Peyer's patch (tissue), 4 donors: ENCODE measurements around the gene KHDC4. TPM values are rescaled to one million over a fixed set of nuclear protein-coding genes. Genes with fewer than 3 reads are reported as not detected.

ENCODE experiments used
- DNase-seq, 3 donors: peaks; one replicate each; pipeline ENCODE4 v3.0.0-alpha.2; 2017 to 2019
- H3K27ac ChIP-seq, 4 donors: fragments of 200-600 bp; sonication (generic); one replicate each; pipeline ENCODE4 v1.5.1; 2016 to 2019
- H3K27me3 ChIP-seq, 2 donors: fragments of 200-600 bp; sonication (generic); one replicate each; pipeline ENCODE4 v1.5.1; 2019
- H3K36me3 ChIP-seq, 3 donors: fragments of 200-600 bp; sonication (generic); one replicate each; pipeline ENCODE4 v1.5.1; 2016 to 2019
- H3K4me1 ChIP-seq, 4 donors: fragments of 200-600 bp; sonication (generic); one replicate each; pipeline ENCODE4 v1.5.1; 2016 to 2019
- H3K4me3 ChIP-seq, 4 donors: fragments of 200-600 bp; sonication (generic); 1 replicate in 3 of 4; 2 replicates in 1 of 4; pipeline ENCODE4 v1.5.1; 2016 to 2019; ENCODE audit warnings: mild to moderate bottlenecking in 1 of 4
- H3K9me3 ChIP-seq, 4 donors: fragments of 200-600 bp; sonication (generic); one replicate each; pipeline ENCODE4 v1.5.1; 2016 to 2019; ENCODE audit warnings: mild to moderate bottlenecking in 1 of 4
- POLR2A ChIP-seq, 2 donors: fragments of 450-650 bp; IDR thresholded peaks; one replicate each; pipeline ENCODE4 v1.5.1; 2017; ENCODE audit warnings: antibody characterized with exemption in 2 of 2, mild to moderate bottlenecking in 2 of 2, moderate library complexity in 2 of 2
- total RNA-seq, 4 donors: library from RNA; depleted of rRNA; stranded (reverse); fragments of >200 nt; gene quantifications; one replicate each; pipeline ENCODE4 v1.1.0, GENCODE V29; 2016
- TF ChIP-seq, protein P1 (sequence below), 6 experiments: fragments of 450-650 bp in 4 of 6; fragments of 200-600 bp in 2 of 6; sonication (generic) in 1 of 6; IDR thresholded peaks; one replicate each; pipeline ENCODE4 v1.5.1; 2017 to 2019; ENCODE audit warnings: antibody characterized with exemption in 6 of 6, mild to moderate bottlenecking in 3 of 6, moderate library complexity in 1 of 6

The KHDC4 gene
- total RNA-seq, 4 donors from 2014 or later, result 71.5 to 146 (median 96.4) TPM

DNA sequence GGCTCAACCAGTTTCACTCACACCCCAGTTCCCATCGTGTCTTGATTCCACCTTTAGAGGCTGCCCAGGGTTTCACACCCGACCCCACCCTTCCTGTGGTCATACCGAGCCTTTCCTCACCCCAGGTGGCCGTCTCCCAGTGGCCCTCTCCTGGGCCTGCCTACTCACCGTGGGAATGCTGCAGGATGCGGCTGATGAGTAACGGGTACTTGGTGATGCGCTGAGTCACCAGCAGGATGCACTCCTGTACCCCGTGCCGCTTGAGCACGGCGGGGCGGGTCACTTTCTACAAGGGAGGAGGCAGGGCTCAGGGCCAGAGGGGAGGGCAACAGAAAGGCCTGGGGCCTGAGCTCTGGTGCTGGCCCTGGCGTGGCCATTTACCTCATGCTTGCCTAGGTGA, 27.7 kb upstream of the KHDC4 start:
- H3K36me3 ChIP-seq, result peaks cover 0 to 100% (median 2%) of the 10 kb centered on the region in 3 donors
- H3K4me3 ChIP-seq, result no peak overlapping the region
- TF ChIP-seq POLR2A (IDR thresholded peaks at IDR 0.05), result no peak
- TF ChIP-seq, protein P1, sequence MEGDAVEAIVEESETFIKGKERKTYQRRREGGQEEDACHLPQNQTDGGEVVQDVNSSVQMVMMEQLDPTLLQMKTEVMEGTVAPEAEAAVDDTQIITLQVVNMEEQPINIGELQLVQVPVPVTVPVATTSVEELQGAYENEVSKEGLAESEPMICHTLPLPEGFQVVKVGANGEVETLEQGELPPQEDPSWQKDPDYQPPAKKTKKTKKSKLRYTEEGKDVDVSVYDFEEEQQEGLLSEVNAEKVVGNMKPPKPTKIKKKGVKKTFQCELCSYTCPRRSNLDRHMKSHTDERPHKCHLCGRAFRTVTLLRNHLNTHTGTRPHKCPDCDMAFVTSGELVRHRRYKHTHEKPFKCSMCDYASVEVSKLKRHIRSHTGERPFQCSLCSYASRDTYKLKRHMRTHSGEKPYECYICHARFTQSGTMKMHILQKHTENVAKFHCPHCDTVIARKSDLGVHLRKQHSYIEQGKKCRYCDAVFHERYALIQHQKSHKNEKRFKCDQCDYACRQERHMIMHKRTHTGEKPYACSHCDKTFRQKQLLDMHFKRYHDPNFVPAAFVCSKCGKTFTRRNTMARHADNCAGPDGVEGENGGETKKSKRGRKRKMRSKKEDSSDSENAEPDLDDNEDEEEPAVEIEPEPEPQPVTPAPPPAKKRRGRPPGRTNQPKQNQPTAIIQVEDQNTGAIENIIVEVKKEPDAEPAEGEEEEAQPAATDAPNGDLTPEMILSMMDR (IDR thresholded peaks at IDR 0.05), result no peak
- DNase-seq, result peak in 1 of 3 donors; percentile 39
- peaks cover 0 to 13% (median 6%) of the 10 kb centered on the region in 4 donors for H3K4me1 ChIP-seq
- no peaks in the 10 kb centered on the region for H3K9me3 ChIP-seq
- H3K27ac ChIP-seq, result peak overlapping the region in 3 of 4 donors; percentile 51 to 61 (median 58)
- no peaks in the 10 kb centered on the region for H3K27me3 ChIP-seq

GRCh38 chr1:155960081-155960745, 26.0 kb upstream of the KHDC4 start:
- H3K27me3 ChIP-seq, result no peaks in the 10 kb centered on the region
- no peak for DNase-seq
- peak overlapping the region in 3 of 4 donors; percentile 20 to 61 (median 43) for H3K27ac ChIP-seq
- peaks cover 0 to 100% (median 2%) of the 10 kb centered on the region in 3 donors for H3K36me3 ChIP-seq
- peaks cover 0 to 10% (median 6%) of the 10 kb centered on the region in 4 donors for H3K4me1 ChIP-seq
- no peaks in the 10 kb centered on the region for H3K9me3 ChIP-seq
- H3K4me3 ChIP-seq, result no peak overlapping the region
- TF ChIP-seq, protein P1 (IDR thresholded peaks at IDR 0.05), result no peak
- no peak for TF ChIP-seq POLR2A (IDR thresholded peaks at IDR 0.05)

DNA sequence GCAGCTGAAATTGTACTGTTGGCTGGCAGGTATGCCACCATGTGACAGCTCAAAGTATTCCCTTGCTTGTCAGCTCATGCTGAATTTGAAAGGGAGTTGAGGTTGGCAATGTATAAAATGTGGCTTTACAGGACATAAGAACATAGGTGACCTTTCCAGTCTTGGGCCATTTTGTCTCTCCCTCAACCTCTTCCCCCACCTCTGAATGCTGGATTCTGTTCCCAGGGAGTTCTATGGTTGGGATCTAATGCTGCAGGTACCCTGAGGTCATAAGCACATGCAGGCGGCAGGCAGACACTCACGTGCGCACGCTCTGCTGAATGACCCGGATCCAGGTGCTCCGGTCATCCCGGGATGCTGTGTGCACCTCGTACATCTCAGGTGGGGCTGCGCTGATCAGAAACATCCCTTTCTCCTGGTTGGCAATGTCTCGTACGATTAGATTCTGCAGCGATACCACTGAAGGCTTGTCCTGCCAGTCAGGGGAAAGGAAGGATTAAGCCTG, 23.2 kb upstream of the KHDC4 start:
- no peak overlapping the region for H3K27ac ChIP-seq
- H3K9me3 ChIP-seq, result no peaks in the 10 kb centered on the region
- no peak for DNase-seq
- H3K4me1 ChIP-seq, result peaks cover 0 to 8% (median 3%) of the 10 kb centered on the region in 4 donors
- no peak for TF ChIP-seq POLR2A (IDR thresholded peaks at IDR 0.05)
- TF ChIP-seq, protein P1 (IDR thresholded peaks at IDR 0.05), result no peak
- no peak overlapping the region for H3K4me3 ChIP-seq
- peaks cover 0 to 98% (median 2%) of the 10 kb centered on the region in 3 donors for H3K36me3 ChIP-seq
- H3K27me3 ChIP-seq, result no peaks in the 10 kb centered on the region

GRCh38 chr1:155954645-155955044, 20.4 kb upstream of the KHDC4 start:
- Histone ChIP-seq H3K4me1 (no peaks in the 10 kb centered on the region), H3K4me3 (no peak overlapping the region), H3K27ac (no peak overlapping the region), H3K9me3 (no peaks in the 10 kb centered on the region), H3K36me3 (peaks cover 0 to 98% (median 0%) of the 10 kb centered on the region in 3 donors), H3K27me3 (no peaks in the 10 kb centered on the region)
- no peak for DNase-seq
- TF ChIP-seq, protein P1 (IDR thresholded peaks at IDR 0.05), result no peak
- no peak for TF ChIP-seq POLR2A (IDR thresholded peaks at IDR 0.05)

GRCh38 chr1:155952505-155952890, 18.3 kb upstream of the KHDC4 start:
- H3K27ac ChIP-seq, result no peak overlapping the region
- TF ChIP-seq, protein P1 (IDR thresholded peaks at IDR 0.05), result no peak
- TF ChIP-seq POLR2A (IDR thresholded peaks at IDR 0.05), result no peak

More at GRCh38 chr1:155952505-155952890, 18.3 kb upstream of the KHDC4 start:
- Histone ChIP-seq H3K27me3 (no peaks in the 10 kb centered on the region), H3K9me3 (no peaks in the 10 kb centered on the region), H3K4me3 (no peak overlapping the region), H3K36me3 (peaks cover 0 to 98% (median 0%) of the 10 kb centered on the region in 3 donors), H3K4me1 (peaks cover 0 to under 1% (median 0%) of the 10 kb centered on the region in 4 donors)
- no peak for DNase-seq
